Spleen (tissue), 7 donors: Measurements from ENCODE around the gene LTB.

ENCODE experiments used
- CTCF ChIP-seq, 11 experiments: fragments of 200-600 bp in 7 of 11; fragments of 450-650 bp in 4 of 11; sonication (generic) in 4 of 11; IDR thresholded peaks in 8 of 11; conservative IDR thresholded peaks in 3 of 11; 1 replicate in 7 of 11; 2 replicates in 4 of 11; pipeline versions ENCODE4 v1.4.0 to v1.8.0; 2016 to 2021; ENCODE audit warnings: antibody characterized with exemption in 11 of 11, inconsistent platforms in 4 of 11, mild to moderate bottlenecking in 1 of 11
- POLR2A ChIP-seq, 3 donors: fragments of 450-650 bp; IDR thresholded peaks; one replicate each; pipeline ENCODE4 v1.5.1; 2017; ENCODE audit warnings: antibody characterized with exemption in 3 of 3, mild to moderate bottlenecking in 1 of 3
- donor health status: DM: no; HTN: no; CAD: no; lungs with moderate emphysema.
- donor health status: DM: no; HTN: no; CAD: no.
- donor health status: DM: no; HTN: no; CAD: no.

- TF ChIP-seq CTCF (IDR thresholded peaks at IDR 0.05 in 8 of 11, conservative IDR thresholded peaks at IDR 0.05 in 3 of 11) (no peak), POLR2A (IDR thresholded peaks at IDR 0.05) (no peak)
Observed at GRCh38 chr6:31576897-31577578, 5.2 kb downstream of the LTB start.
